Lung (tissue), 12 donors: ENCODE results near the gene METTL26. TPM values are rescaled to one million over a fixed set of nuclear protein-coding genes. Genes with fewer than 3 reads are reported as not detected.
A peak's percentile ranks its signal among the peaks of the same experiment; 100 is the strongest.

ENCODE experiments used
- ATAC-seq: fragments of 200-7000 bp; cut with Tn5 transposase; one replicate; pipeline ENCODE4 v1.9.1; 2020; ENCODE audit warnings: moderate number of reproducible peaks; ENCODE audit not compliant: insufficient read depth, low FRiP score
- DNase-seq, 3 donors: peaks; one replicate each; pipeline ENCODE4 v3.0.0-alpha.2; 2013 to 2017
- H3K27ac ChIP-seq, 2 donors: one replicate each; pipeline ENCODE4 v1.5.1; 2013; ENCODE audit warnings: mild to moderate bottlenecking in 2 of 2, moderate library complexity in 2 of 2, control low read depth in 1 of 2, inconsistent platforms in 1 of 2, low read depth in 1 of 2, low read length in 1 of 2
- H3K27me3 ChIP-seq, 3 donors: one replicate each; pipeline ENCODE4 v1.5.1; 2013; ENCODE audit warnings: low read length in 2 of 3; ENCODE audit not compliant: control insufficient read depth in 3 of 3, insufficient read depth in 3 of 3
- H3K36me3 ChIP-seq, 4 donors: one replicate each; pipeline ENCODE4 v1.5.1; 2013; ENCODE audit warnings: low read length in 4 of 4, mild to moderate bottlenecking in 1 of 4, moderate library complexity in 1 of 4; ENCODE audit not compliant: control insufficient read depth in 4 of 4, insufficient read depth in 4 of 4
- H3K4me1 ChIP-seq, 5 donors: one replicate each; pipeline ENCODE4 v1.5.1; 2013; ENCODE audit warnings: low read length in 5 of 5, mild to moderate bottlenecking in 2 of 5, moderate library complexity in 1 of 5; ENCODE audit not compliant: control insufficient read depth in 5 of 5, insufficient read depth in 5 of 5
- H3K4me3 ChIP-seq: one replicate; pipeline ENCODE4 v1.5.1; 2013; ENCODE audit warnings: mild to moderate bottlenecking, control low read depth, moderate library complexity
- H3K9ac ChIP-seq, 2 donors: one replicate each; pipeline ENCODE4 v1.5.1; 2013; ENCODE audit warnings: low read length in 2 of 2, control low read depth in 1 of 2; ENCODE audit not compliant: insufficient read depth in 1 of 2
- H3K9me3 ChIP-seq, 4 donors: one replicate each; pipeline ENCODE4 v1.5.1; 2013; ENCODE audit warnings: low read length in 3 of 4, mild to moderate bottlenecking in 1 of 4, moderate library complexity in 1 of 4; ENCODE audit not compliant: control insufficient read depth in 4 of 4, insufficient read depth in 3 of 4
- WGBS, 2 donors: extraction: QIAGEN DNeasy Blood & Tissue Kit; methylation state at CpG; one replicate each; pipeline ENCODE4 v1.1.7; 2013; 5-methylcytosine and 5-hydroxymethylcytosine counted together
- polyA plus RNA-seq, 2 donors: library from polyadenylated mRNA; stranded (reverse); fragments of 200-250 nt; gene quantifications; one replicate each; pipeline ENCODE4 v1.2.1, GENCODE V29; 2013
- total RNA-seq, 2 donors: library from RNA; depleted of rRNA in 1 of 2; stranded (reverse); fragments of >200 nt in 1 of 2; gene quantifications; one replicate each; pipeline ENCODE4 v1.2.1, GENCODE V29; 2014 to 2021
- TF ChIP-seq, protein P1 (sequence below): IDR thresholded peaks from 2 replicates; pipeline ENCODE4 v1.5.1; 2012; ENCODE audit warnings: mild to moderate bottlenecking; ENCODE audit errors: control extremely low read depth, extremely low read depth
- donor health status: control.
- donor health status: control.
- donor health status: Bipolar disorder and iron deficiency.
- donor health status: healthy.
- donor health status: DM: yes; HTN: yes; CAD: no.

METTL26 gene
- total and polyA plus RNA-seq, 4 donors = 36.1 to 200 (median 114) TPM

DNA sequence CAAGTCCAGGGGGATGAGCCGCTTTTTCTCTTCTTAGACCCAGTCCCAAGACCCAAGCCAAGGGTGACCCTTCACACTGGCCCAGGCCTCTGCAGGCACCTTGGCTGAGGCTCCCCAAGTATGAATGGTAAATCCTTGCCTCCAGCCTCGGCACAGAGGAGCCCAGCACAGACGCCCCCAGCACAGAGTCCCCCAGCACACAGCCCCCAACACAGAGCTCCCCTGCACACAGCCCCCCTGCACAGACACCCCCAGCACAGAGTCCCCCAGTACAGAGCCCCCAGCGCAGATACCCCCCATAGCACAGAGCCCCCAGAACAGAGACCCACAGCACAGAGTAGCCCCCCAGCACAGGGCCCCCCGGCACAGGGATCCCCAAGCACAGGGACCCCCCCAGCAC is 4.5 kb upstream of the METTL26 start:
- Histone ChIP-seq H3K27ac (peak overlapping the region; percentile 54 to 96), H3K4me1 (peaks cover 0 to 27% (median 7%) of the 10 kb centered on the region in 5 donors), H3K4me3 (no peak overlapping the region), H3K27me3 (peaks cover 0 to 3% (median 0%) of the 10 kb centered on the region in 3 donors), H3K9ac (no peak overlapping the region), H3K9me3 (no peaks in the 10 kb centered on the region), H3K36me3 (no peaks in the 10 kb centered on the region)
- no peak for DNase-seq
- ATAC-seq = no peak
- TF ChIP-seq, protein P1, sequence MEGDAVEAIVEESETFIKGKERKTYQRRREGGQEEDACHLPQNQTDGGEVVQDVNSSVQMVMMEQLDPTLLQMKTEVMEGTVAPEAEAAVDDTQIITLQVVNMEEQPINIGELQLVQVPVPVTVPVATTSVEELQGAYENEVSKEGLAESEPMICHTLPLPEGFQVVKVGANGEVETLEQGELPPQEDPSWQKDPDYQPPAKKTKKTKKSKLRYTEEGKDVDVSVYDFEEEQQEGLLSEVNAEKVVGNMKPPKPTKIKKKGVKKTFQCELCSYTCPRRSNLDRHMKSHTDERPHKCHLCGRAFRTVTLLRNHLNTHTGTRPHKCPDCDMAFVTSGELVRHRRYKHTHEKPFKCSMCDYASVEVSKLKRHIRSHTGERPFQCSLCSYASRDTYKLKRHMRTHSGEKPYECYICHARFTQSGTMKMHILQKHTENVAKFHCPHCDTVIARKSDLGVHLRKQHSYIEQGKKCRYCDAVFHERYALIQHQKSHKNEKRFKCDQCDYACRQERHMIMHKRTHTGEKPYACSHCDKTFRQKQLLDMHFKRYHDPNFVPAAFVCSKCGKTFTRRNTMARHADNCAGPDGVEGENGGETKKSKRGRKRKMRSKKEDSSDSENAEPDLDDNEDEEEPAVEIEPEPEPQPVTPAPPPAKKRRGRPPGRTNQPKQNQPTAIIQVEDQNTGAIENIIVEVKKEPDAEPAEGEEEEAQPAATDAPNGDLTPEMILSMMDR = no peak
- 90 to 93% methylated on average over 5 of the region's 5 CpGs for WGBS, 2 donors

DNA sequence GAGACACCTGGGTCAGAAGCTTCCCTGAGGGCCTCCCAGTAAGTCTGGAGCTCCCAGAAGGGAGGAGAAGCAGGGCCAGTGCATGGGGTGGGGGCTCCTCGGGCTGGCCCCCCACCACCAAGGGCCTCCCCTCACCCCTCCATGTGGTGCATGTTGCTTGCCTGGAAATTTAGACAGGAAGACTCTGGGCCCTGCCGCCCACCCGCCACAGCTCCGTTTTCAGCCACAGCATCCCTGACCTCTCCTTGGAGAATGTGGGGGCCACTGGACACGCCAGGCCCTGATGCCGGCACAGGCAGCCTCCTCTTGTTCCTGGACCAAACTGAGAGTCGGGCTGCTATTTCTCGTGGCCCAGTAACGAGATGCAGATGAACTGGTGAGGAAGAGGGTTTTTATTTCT is 2.7 kb upstream of the METTL26 start:
- no peak overlapping the region for H3K27ac ChIP-seq
- no peak overlapping the region for H3K9ac ChIP-seq
- TF ChIP-seq, protein P1 = no peak
- H3K4me1 ChIP-seq = peaks cover 0 to 36% (median 7%) of the 10 kb centered on the region in 5 donors
- H3K36me3 ChIP-seq = peaks cover 0 to 3% (median 0%) of the 10 kb centered on the region in 4 donors
- H3K27me3 ChIP-seq = peaks cover 0 to 3% (median 0%) of the 10 kb centered on the region in 3 donors
- ATAC-seq (no peak), DNase-seq (no peak)
- no peak overlapping the region for H3K4me3 ChIP-seq
- WGBS, 2 donors = 83 to 88% methylated on average over 9 of the region's 9 CpGs
- no peaks in the 10 kb centered on the region for H3K9me3 ChIP-seq

DNA sequence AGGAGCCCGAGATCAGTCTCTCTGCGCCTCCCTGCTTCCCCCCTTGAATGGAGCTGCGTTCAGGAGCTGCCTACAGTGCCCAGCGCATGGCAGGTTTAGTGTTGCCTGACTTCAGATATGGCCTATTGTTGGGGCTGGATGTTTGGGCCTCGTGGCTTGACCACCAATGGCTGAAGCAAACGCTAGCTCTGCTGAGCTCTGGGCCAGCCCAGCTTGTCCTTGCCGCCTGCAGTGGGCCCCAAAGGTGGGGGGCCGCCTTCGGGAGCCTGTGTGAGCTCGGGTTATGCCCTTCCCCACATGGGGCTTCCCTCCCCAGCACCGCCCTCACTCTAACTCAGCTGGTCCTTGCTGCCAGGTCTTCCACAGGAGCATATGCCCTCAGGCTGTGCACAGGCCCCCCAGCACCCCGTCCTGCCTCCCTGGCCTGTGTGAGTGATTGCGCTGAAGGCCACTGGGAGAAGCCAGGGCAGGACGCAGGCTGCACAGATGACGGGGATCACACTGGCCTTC is 2.0 kb upstream of the METTL26 start:
- Histone ChIP-seq H3K36me3 (peaks cover 0 to 10% (median 0%) of the 10 kb centered on the region in 4 donors), H3K4me3 (no peak overlapping the region), H3K4me1 (peaks cover 0 to 36% (median 7%) of the 10 kb centered on the region in 5 donors), H3K27me3 (peaks cover 0 to under 1% (median 0%) of the 10 kb centered on the region in 3 donors), H3K9me3 (no peaks in the 10 kb centered on the region), H3K9ac (no peak overlapping the region), H3K27ac (peak overlapping the region in 1 of 2 donors; percentile 90)
- ATAC-seq = no peak
- no peak for DNase-seq
- TF ChIP-seq, protein P1 = no peak
- 88 to 95% methylated on average over 15 of the region's 15 CpGs for WGBS, 2 donors
